Mesothelial cell of epicardium (in vitro differentiated cells): ENCODE data around the gene SLC44A3. TPM values are rescaled to one million over a fixed set of nuclear protein-coding genes. Genes with fewer than 3 reads are reported as not detected.

Source experiments
- DNase-seq, 2 experiments: peaks; one replicate each; pipeline ENCODE4 v3.0.0; 2021; ENCODE audit warnings: low spot score in 2 of 2; ENCODE audit not compliant: unreplicated experiment in 2 of 2
- H3K27ac Mint-ChIP-seq: 2 replicates; pipeline ENCODE4 v1.8.0; 2021; ENCODE audit warnings: mixed read lengths
- H3K27me3 Mint-ChIP-seq: 2 replicates; pipeline ENCODE4 v1.8.0; 2021; ENCODE audit warnings: low read depth, mixed read lengths
- H3K36me3 Mint-ChIP-seq: 2 replicates; pipeline ENCODE4 v1.8.0; 2021; ENCODE audit warnings: mixed read lengths
- H3K4me1 Mint-ChIP-seq: 2 replicates; pipeline ENCODE4 v1.8.0; 2021; ENCODE audit warnings: mixed read lengths
- H3K4me3 Mint-ChIP-seq: 2 replicates; pipeline ENCODE4 v1.8.0; 2021; ENCODE audit warnings: mild to moderate bottlenecking, moderate library complexity, mixed read lengths
- H3K9me3 Mint-ChIP-seq: 2 replicates; pipeline ENCODE4 v1.8.0; 2021; ENCODE audit warnings: mixed read lengths
- CTCF ChIP-seq: fragments of 200-600 bp; sonication (generic); IDR thresholded peaks from one replicate; pipeline ENCODE4 v1.5.0; 2021; ENCODE audit warnings: antibody characterized with exemption; ENCODE audit not compliant: unreplicated experiment
- total RNA-seq: library from RNA; stranded (reverse); gene quantifications from 3 replicates; pipeline ENCODE4 v1.2.1, GENCODE V29; 2021

The SLC44A3 gene
- total RNA-seq, 1 donor from 2014 or later, result 9.2 TPM

- DNase-seq, result no peak
These were observed 46.1 kb downstream of the SLC44A3 start for GRCh38 chr1:94866164-94866807.

GRCh38 chr1:94871031-94871430, 50.9 kb downstream of the SLC44A3 start:
- peak overlapping the region; percentile 21 for H3K27ac Mint-ChIP-seq
- no peaks in the 10 kb centered on the region for H3K9me3 Mint-ChIP-seq
- TF ChIP-seq CTCF, result no peak
- DNase-seq, result no peak
- H3K4me1 Mint-ChIP-seq, result peaks cover 38% of the 10 kb centered on the region
- H3K36me3 Mint-ChIP-seq, result peaks cover 2% of the 10 kb centered on the region
- H3K4me3 Mint-ChIP-seq, result no peak overlapping the region
- H3K27me3 Mint-ChIP-seq, result no peaks in the 10 kb centered on the region

More at GRCh38 chr1:94866164-94866807, 46.1 kb downstream of the SLC44A3 start:
- peaks cover 61% of the 10 kb centered on the region for H3K4me1 Mint-ChIP-seq
- H3K4me3 Mint-ChIP-seq, result no peak overlapping the region
- no peaks in the 10 kb centered on the region for H3K9me3 Mint-ChIP-seq
- peak overlapping the region; percentile 96 for H3K27ac Mint-ChIP-seq
- H3K27me3 Mint-ChIP-seq, result no peaks in the 10 kb centered on the region
- H3K36me3 Mint-ChIP-seq, result peaks cover 2% of the 10 kb centered on the region
- no peak for TF ChIP-seq CTCF

- Mint-ChIP-seq H3K27me3 (no peaks in the 10 kb centered on the region), H3K36me3 (peaks cover 5% of the 10 kb centered on the region), H3K4me3 (no peak overlapping the region), H3K4me1 (peaks cover 24% of the 10 kb centered on the region), H3K9me3 (no peaks in the 10 kb centered on the region), H3K27ac (peak overlapping the region; percentile 12)
- TF ChIP-seq CTCF, result no peak
- DNase-seq, result peak in 1 of 2 experiments; percentile 19
These were observed 52.8 kb downstream of the SLC44A3 start for GRCh38 chr1:94872771-94873495.

GRCh38 chr1:94873520-94874351, 53.6 kb downstream of the SLC44A3 start:
- Mint-ChIP-seq H3K36me3 (peaks cover 7% of the 10 kb centered on the region), H3K9me3 (no peaks in the 10 kb centered on the region), H3K4me1 (peaks cover 24% of the 10 kb centered on the region), H3K27ac (peak overlapping the region; percentile 79), H3K4me3 (no peak overlapping the region), H3K27me3 (no peaks in the 10 kb centered on the region)
- DNase-seq, result peak in 1 of 2 experiments; percentile 37
- TF ChIP-seq CTCF, result no peak

- H3K9me3 Mint-ChIP-seq, result no peaks in the 10 kb centered on the region
- no peak for DNase-seq
- no peak overlapping the region for H3K4me3 Mint-ChIP-seq
- H3K27ac Mint-ChIP-seq, result peak overlapping the region; percentile 79
- no peaks in the 10 kb centered on the region for H3K27me3 Mint-ChIP-seq
- TF ChIP-seq CTCF, result no peak
- peaks cover 24% of the 10 kb centered on the region for H3K4me1 Mint-ChIP-seq
- peaks cover 10% of the 10 kb centered on the region for H3K36me3 Mint-ChIP-seq
These were observed 54.3 kb downstream of the SLC44A3 start for GRCh38 chr1:94874423-94874822.
